Tibial artery (tissue), 4 donors: ENCODE data around the gene VAMP5.

ENCODE experiments used
- DNase-seq, 2 donors: peaks; one replicate each; pipeline ENCODE4 v3.0.0-alpha.2; 2019
- H3K27ac ChIP-seq, 2 donors: fragments of 200-600 bp; sonication (generic) in 1 of 2; 1 replicate in 1 of 2; 2 replicates in 1 of 2; pipeline ENCODE4 v1.5.1; 2018 to 2019; ENCODE audit warnings: mild to moderate bottlenecking in 1 of 2
- H3K27me3 ChIP-seq, 2 donors: fragments of 200-600 bp; sonication (generic) in 1 of 2; one replicate each; pipeline versions ENCODE4 v1.5.1 to v1.6.0; 2016 to 2019
- H3K36me3 ChIP-seq, 3 donors: fragments of 200-600 bp; sonication (generic) in 2 of 3; one replicate each; pipeline ENCODE4 v1.5.1; 2016 to 2019; ENCODE audit warnings: mild to moderate bottlenecking in 2 of 3
- H3K4me1 ChIP-seq, 4 donors: fragments of 200-600 bp; sonication (generic) in 2 of 4; 1 replicate in 3 of 4; 2 replicates in 1 of 4; pipeline ENCODE4 v1.5.1; 2016 to 2019
- H3K4me3 ChIP-seq, 2 donors: fragments of 200-600 bp; sonication (generic) in 1 of 2; 1 replicate in 1 of 2; 2 replicates in 1 of 2; pipeline ENCODE4 v1.5.1; 2018 to 2019; ENCODE audit warnings: mild to moderate bottlenecking in 2 of 2
- H3K9me3 ChIP-seq, 3 donors: fragments of 200-600 bp; sonication (generic) in 1 of 3; one replicate each; pipeline ENCODE4 v1.5.1; 2016 to 2019
- CTCF ChIP-seq, 2 experiments: fragments of 200-600 bp in 1 of 2; fragments of 450-650 bp in 1 of 2; IDR thresholded peaks; one replicate each; pipeline ENCODE4 v1.5.1; 2017 to 2019; ENCODE audit warnings: antibody characterized with exemption in 2 of 2, mild to moderate bottlenecking in 1 of 2, moderate library complexity in 1 of 2
- intact Hi-C: fragments of 100-400 bp; cut with DNase I; formaldehyde crosslinking; loops from one replicate; pipeline ENCODE4 v1.15.0; 2023; ENCODE audit warnings: low total_unique reads

VAMP5 gene

GRCh38 chr2:85561280-85562212 is 22.7 kb upstream of the VAMP5 start, which contains the start of gene GGCX:
GGCX (minus strand) TSS chr2:85561493; CDS start chr2:85561428, 65 bp downstream.
- peak within 1 kb of the TSS; percentile 89 to 90 for H3K27ac ChIP-seq
- no peaks in the 10 kb centered on the region for H3K27me3 ChIP-seq
- no peaks in the 10 kb centered on the region for H3K9me3 ChIP-seq
- peaks cover 0 to 22% (median 6%) of the 10 kb centered on the region in 3 donors for H3K36me3 ChIP-seq
- TF ChIP-seq CTCF (IDR thresholded peaks at IDR 0.05) = peak; percentile 18 to 34
- DNase-seq = peak; percentile 95 to 97
- intact Hi-C loops = loop anchor here (10.0 kb wide), 1 partner anchor 237 kb away; the partner anchor contains the start of gene TGOLN2
- H3K4me1 ChIP-seq = peaks cover 0 to 25% (median 17%) of the 10 kb centered on the region in 4 donors
- peak within 1 kb of the TSS; percentile 89 to 92 for H3K4me3 ChIP-seq

- intact Hi-C loops = loop anchor here (10.0 kb wide), 1 partner anchor 239 kb away; the partner anchor contains the start of gene TGOLN2
- H3K4me1 ChIP-seq = peaks cover 0 to 24% (median 14%) of the 10 kb centered on the region in 4 donors
- no peak overlapping the region for H3K4me3 ChIP-seq
- H3K9me3 ChIP-seq = no peaks in the 10 kb centered on the region
- no peaks in the 10 kb centered on the region for H3K27me3 ChIP-seq
- no peak for DNase-seq
- no peak overlapping the region for H3K27ac ChIP-seq
- no peak for TF ChIP-seq CTCF (IDR thresholded peaks at IDR 0.05)
- peaks cover 0 to 2% (median 0%) of the 10 kb centered on the region in 3 donors for H3K36me3 ChIP-seq
These were observed 20.1 kb upstream of the VAMP5 start for GRCh38 chr2:85564144-85564563.

- Histone ChIP-seq H3K27me3 (no peaks in the 10 kb centered on the region), H3K9me3 (no peaks in the 10 kb centered on the region), H3K27ac (no peak overlapping the region), H3K4me3 (no peak overlapping the region), H3K4me1 (peaks cover 0 to 6% (median 0%) of the 10 kb centered on the region in 4 donors), H3K36me3 (no peaks in the 10 kb centered on the region)
- TF ChIP-seq CTCF (IDR thresholded peaks at IDR 0.05) = no peak
- intact Hi-C loops = loop anchor here (10.0 kb wide), 1 partner anchor 241 kb away; the partner anchor contains the start of gene TGOLN2
- DNase-seq = no peak
These were observed 18.0 kb upstream of the VAMP5 start for GRCh38 chr2:85566265-85566664.

- Histone ChIP-seq H3K4me1 (peaks cover 0 to 23% (median 10%) of the 10 kb centered on the region in 4 donors), H3K4me3 (no peak overlapping the region), H3K27ac (no peak overlapping the region), H3K36me3 (no peaks in the 10 kb centered on the region), H3K27me3 (no peaks in the 10 kb centered on the region), H3K9me3 (no peaks in the 10 kb centered on the region)
- intact Hi-C loops = no loop called here
- no peak for TF ChIP-seq CTCF (IDR thresholded peaks at IDR 0.05)
- no peak for DNase-seq
These were observed 8.5 kb upstream of the VAMP5 start for GRCh38 chr2:85575739-85576138.

- Histone ChIP-seq H3K36me3 (peaks cover 0 to 6% (median 0%) of the 10 kb centered on the region in 3 donors), H3K27ac (peak overlapping the region in 1 of 2 donors; percentile 50), H3K4me3 (no peak overlapping the region), H3K4me1 (peaks cover 0 to 23% (median 10%) of the 10 kb centered on the region in 4 donors), H3K27me3 (no peaks in the 10 kb centered on the region), H3K9me3 (no peaks in the 10 kb centered on the region)
- intact Hi-C loops = no loop called here
- TF ChIP-seq CTCF (IDR thresholded peaks at IDR 0.05) = no peak
- no peak for DNase-seq
These were observed 7.2 kb upstream of the VAMP5 start for GRCh38 chr2:85577063-85577385.
